GM21717 (cell line): ENCODE measurements around the gene UBE2Q2.
A peak's percentile ranks its signal among the peaks of the same experiment; 100 is the strongest.
"Not testable (repeated sequence)": the region's sequence is repeated elsewhere in the genome, so short reads cannot be mapped to it uniquely, and the experiment has no call there.

Experiments
- ATAC-seq: cut with Tn5 transposase; IDR thresholded peaks from one replicate; pipeline ENCODE4 v1.9.1; 2021; ENCODE audit warnings: mild to moderate bottlenecking, moderate library complexity; ENCODE audit not compliant: unreplicated experiment

UBE2Q2 gene

GRCh38 chr15:75823860-75824613 lies 19.2 kb upstream of the UBE2Q2 start:
- ATAC-seq, result no peak

- no peak for ATAC-seq
Observed at GRCh38 chr15:75827691-75828090, 15.6 kb upstream of the UBE2Q2 start.

GRCh38 chr15:75828429-75828828 lies 14.8 kb upstream of the UBE2Q2 start:
- no peak for ATAC-seq

GRCh38 chr15:75830910-75831805 lies 12.1 kb upstream of the UBE2Q2 start:
- no peak for ATAC-seq

DNA sequence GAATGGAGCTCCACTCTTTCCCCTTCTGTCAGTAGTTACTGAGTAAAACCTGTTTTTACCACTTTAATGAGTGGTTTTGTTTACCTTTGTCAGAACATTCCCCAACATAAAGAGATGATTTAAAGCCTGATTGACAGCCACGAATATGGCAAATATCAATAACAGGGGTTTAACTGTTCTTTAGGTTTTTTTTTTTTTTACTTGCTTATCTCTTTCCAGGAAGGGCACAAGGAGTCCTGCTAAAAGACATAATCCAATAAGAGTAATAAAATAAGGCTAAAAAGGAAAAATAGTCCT lies 11.5 kb upstream of the UBE2Q2 start:
- ATAC-seq, result no peak

- no peak for ATAC-seq
Observed at GRCh38 chr15:75832114-75832513, 11.1 kb upstream of the UBE2Q2 start.

GRCh38 chr15:75834021-75834420 lies 9.2 kb upstream of the UBE2Q2 start:
- no peak for ATAC-seq

DNA sequence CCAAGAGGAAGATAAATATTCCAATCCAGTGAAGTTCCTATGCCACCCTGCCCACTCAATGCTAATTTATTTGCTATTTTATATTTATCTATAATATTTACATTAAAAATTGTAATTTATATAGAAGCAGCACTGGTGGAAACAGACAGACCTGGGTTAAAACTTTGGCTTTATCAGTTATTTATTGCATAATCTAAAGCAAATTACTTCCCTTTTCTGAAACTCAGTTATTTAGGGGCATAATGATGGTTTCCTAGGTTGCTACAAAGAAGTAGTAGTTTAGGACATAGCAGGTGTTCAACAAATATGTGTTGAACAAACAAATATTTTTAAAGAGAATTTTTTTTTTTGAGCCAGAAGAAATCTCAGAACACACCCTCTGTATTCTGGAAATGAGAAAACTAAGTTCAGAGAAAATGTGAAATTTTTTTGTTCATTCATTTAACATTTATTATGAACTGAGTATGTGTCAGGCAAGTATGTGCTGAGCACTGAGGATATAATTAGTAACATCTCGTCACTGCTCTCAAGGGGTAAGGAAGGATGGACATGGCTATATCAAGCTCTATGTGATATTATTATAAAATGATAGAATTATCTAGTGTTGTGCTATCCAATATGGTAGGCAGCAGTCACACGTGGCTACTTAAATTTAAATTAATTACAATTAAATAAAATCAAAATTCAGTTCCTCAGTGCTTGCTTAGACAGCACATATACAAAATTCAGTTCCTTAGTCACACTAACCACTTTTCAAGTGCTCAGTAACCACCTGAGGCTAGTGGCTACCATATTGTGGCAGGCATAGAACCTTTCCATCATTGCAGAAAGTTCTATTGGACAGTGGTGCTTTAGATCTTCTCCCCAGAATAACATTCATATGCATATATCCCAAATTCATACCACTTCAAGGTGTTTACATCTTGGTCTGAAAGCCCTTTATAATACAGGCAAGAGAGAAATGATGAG lies 7.0 kb upstream of the UBE2Q2 start:
- ATAC-seq, result no peak

DNA sequence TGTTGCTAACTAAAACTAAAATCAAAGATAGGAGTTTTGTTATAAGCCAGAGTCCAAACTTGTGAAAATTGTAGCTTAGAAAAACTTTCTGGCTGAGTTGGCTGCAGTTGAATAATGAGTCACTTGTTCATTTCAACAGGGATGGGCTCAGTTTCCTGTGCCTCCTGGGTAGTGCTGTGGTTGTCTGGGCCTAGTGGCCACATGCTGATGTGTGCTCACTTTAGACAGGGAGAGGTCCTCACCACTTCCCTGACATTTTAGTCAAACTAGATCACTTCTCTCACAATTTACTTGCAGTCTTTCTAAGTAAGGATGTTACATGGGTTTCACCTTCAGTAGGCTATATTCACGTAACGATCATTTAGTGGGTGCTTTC lies 6.3 kb upstream of the UBE2Q2 start:
- ATAC-seq, result peak; percentile 60

DNA sequence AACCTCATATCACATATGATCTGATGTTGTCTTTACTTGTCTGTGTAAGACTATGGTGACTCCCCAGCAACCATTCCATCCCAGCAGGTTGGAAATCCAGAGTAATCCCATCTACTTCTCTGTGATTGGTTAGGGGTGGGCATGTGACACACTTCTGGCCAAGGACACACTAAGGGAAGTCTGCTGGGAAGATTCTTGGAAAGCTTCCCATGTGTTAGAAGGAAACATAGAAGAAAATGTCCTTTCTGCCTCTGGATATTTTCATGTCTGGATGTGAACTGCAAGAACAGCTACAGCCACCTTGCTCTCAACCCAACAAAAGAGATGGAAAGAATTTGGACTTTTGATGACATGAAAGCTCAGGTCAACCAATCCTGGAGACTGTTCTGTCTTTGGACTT lies 2.6 kb upstream of the UBE2Q2 start:
- ATAC-seq, result no peak

GRCh38 chr15:75841626-75842025 lies 1.6 kb upstream of the UBE2Q2 start:
- ATAC-seq, result no peak

GRCh38 chr15:75843678-75844581 lies 683 bp downstream of the UBE2Q2 start:
- peak; percentile 47 for ATAC-seq

GRCh38 chr15:75844629-75845335 lies 1.5 kb downstream of the UBE2Q2 start:
- no peak for ATAC-seq

- ATAC-seq, result no peak
Observed at GRCh38 chr15:75849167-75849566, 5.9 kb downstream of the UBE2Q2 start.

DNA sequence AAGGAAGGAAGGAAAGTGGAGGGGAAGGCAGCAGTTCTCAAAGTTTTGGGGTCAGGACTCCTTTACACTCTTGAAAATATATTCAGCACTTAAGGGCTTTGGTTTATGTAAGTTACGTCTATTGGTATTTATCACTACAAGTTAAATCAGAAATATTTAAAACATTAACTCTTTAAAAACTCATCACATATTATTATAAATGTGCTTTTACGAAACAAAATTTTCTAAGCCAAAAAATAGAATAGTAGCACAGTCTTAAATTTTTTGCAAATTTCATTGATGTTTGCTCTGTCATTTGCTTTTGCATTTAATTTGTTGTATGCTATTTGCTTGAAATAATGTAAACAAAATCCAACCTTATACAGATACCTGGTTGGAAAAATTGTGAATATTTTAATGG lies 7.5 kb downstream of the UBE2Q2 start:
- no peak for ATAC-seq

GRCh38 chr15:75851566-75851965 lies 8.3 kb downstream of the UBE2Q2 start:
- not testable (repeated sequence) for ATAC-seq

GRCh38 chr15:75857886-75858285 lies 14.6 kb downstream of the UBE2Q2 start:
- no peak for ATAC-seq

GRCh38 chr15:75861750-75862402 lies 18.6 kb downstream of the UBE2Q2 start:
- no peak for ATAC-seq

GRCh38 chr15:75862796-75863195 lies 19.5 kb downstream of the UBE2Q2 start:
- ATAC-seq, result no peak
